ENCODE results near the gene UCK2. TPM values are rescaled to one million over a fixed set of nuclear protein-coding genes. Genes with fewer than 3 reads are reported as not detected.

The UCK2 gene
- total RNA-seq, 1 experiment from 2014 or later: 88.4 TPM

GRCh38 chr1:165861911-165862310 is 34.5 kb downstream of the UCK2 start:
- Histone ChIP-seq H3K9me3 (ENCODE audit: control insufficient read depth in 1 of 2, insufficient read depth in 1 of 2, low read depth in 1 of 2, low read length in 2 of 2) (no peaks in the 10 kb centered on the region), H3K36me3 (ENCODE audit: control insufficient read depth in 1 of 2, insufficient read depth in 2 of 2, low read length in 2 of 2) (no peaks in the 10 kb centered on the region), H3K4me3 (replicated peaks in 1 of 2; ENCODE audit: low read depth in 1 of 2, low read length in 2 of 2) (no peak overlapping the region), H4K20me1 (ENCODE audit: insufficient read depth) (peaks cover 50% of the 10 kb centered on the region; the same call in 1 of the 2 replicates), H3K4me2 (ENCODE audit: low read length) (no peak overlapping the region), H3K9me2 (ENCODE audit: insufficient read depth) (no peaks in the 10 kb centered on the region), H3K27me3 (ENCODE audit: insufficient read depth, low read length) (no peaks in the 10 kb centered on the region), H3K9ac (ENCODE audit: low read length) (no peak overlapping the region), H3K4me1 (ENCODE audit: control insufficient read depth in 1 of 2, insufficient read depth in 2 of 2, low read length in 2 of 2) (peaks cover 3 to 15% of the 10 kb centered on the region in 2 experiments; a peak in 2 of 4 replicates), H3K79me2 (ENCODE audit: insufficient read depth, low read length) (peaks cover 98% of the 10 kb centered on the region), H3K27ac (ENCODE audit: low read depth, low read length) (no peak overlapping the region), H2AFZ (ENCODE audit: low read depth, low read length, poor library complexity, severe bottlenecking) (no peak overlapping the region)
- DNase-seq (ENCODE audit: low read depth, low spot score): no peak
- CTCF ChIA-PET: interaction anchor here (1.6 kb wide), 1 partner anchor 10 kb away, joined by 4 read pairs; no protein-coding TSS in a partner anchor
- TF ChIP-seq EZH2 (IDR thresholded peaks at IDR 0.05) (no peak), EGR1 (IDR thresholded peaks at IDR 0.05; ENCODE audit: low read depth) (no peak)
- POLR2A ChIA-PET: no interaction called here
- intact Hi-C loops (cut with micrococcal nuclease): no loop called here
- RAD21 ChIA-PET (ENCODE audit: low non-redundant PET in 1 of 2, low total read pairs in 2 of 2, uncharacterized antibody in 2 of 2, unreplicated experiment in 2 of 2): no interaction called here
- ATAC-seq: no peak
- BruUV-seq (replicated peaks): no TSS peak

- peaks cover 48% of the 10 kb centered on the region; the same call in 1 of the 2 replicates for H4K20me1 ChIP-seq (ENCODE audit: insufficient read depth)
- intact Hi-C loops (cut with micrococcal nuclease): no loop called here
- H3K9ac ChIP-seq (ENCODE audit: low read length): no peak overlapping the region
- ChIA-PET POLR2A (no interaction called here), CTCF (interaction anchor here (1.6 kb wide), 1 partner anchor 9 kb away, joined by 4 read pairs; no protein-coding TSS in a partner anchor), RAD21 (ENCODE audit: low non-redundant PET in 1 of 2, low total read pairs in 2 of 2, uncharacterized antibody in 2 of 2, unreplicated experiment in 2 of 2) (no interaction called here)
- no peak overlapping the region for H3K27ac ChIP-seq (ENCODE audit: low read depth, low read length)
- peaks cover 98% of the 10 kb centered on the region for H3K79me2 ChIP-seq (ENCODE audit: insufficient read depth, low read length)
- no peak overlapping the region for H2AFZ ChIP-seq (ENCODE audit: low read depth, low read length, poor library complexity, severe bottlenecking)
- H3K9me3 ChIP-seq (ENCODE audit: control insufficient read depth in 1 of 2, insufficient read depth in 1 of 2, low read depth in 1 of 2, low read length in 2 of 2): no peaks in the 10 kb centered on the region
- H3K36me3 ChIP-seq (ENCODE audit: control insufficient read depth in 1 of 2, insufficient read depth in 2 of 2, low read length in 2 of 2): no peaks in the 10 kb centered on the region
- ATAC-seq (no peak), DNase-seq (ENCODE audit: low read depth, low spot score) (no peak)
- no peak overlapping the region for H3K4me3 ChIP-seq (replicated peaks in 1 of 2; ENCODE audit: low read depth in 1 of 2, low read length in 2 of 2)
- no peaks in the 10 kb centered on the region for H3K9me2 ChIP-seq (ENCODE audit: insufficient read depth)
- H3K4me1 ChIP-seq (ENCODE audit: control insufficient read depth in 1 of 2, insufficient read depth in 2 of 2, low read length in 2 of 2): peaks cover 3 to 10% of the 10 kb centered on the region in 2 experiments; a peak in 2 of 4 replicates
- BruUV-seq (replicated peaks): no TSS peak
- H3K27me3 ChIP-seq (ENCODE audit: insufficient read depth, low read length): no peaks in the 10 kb centered on the region
- no peak overlapping the region for H3K4me2 ChIP-seq (ENCODE audit: low read length)
- TF ChIP-seq REST (IDR thresholded peaks at IDR 0.05; ENCODE audit: low read depth) (no peak), EZH2 (IDR thresholded peaks at IDR 0.05) (no peak), ZNF274 (IDR thresholded peaks at IDR 0.05; ENCODE audit: low read depth, low read length) (no peak), CTCF (IDR thresholded peaks at IDR 0.05 in 2 of 3, conservative IDR thresholded peaks at IDR 0.05 in 1 of 3; ENCODE audit: borderline replicate concordance in 1 of 3, insufficient read depth in 1 of 3, low read depth in 2 of 3, low read length in 2 of 3) (no peak), SP1 (IDR thresholded peaks at IDR 0.05; ENCODE audit: low read depth) (no peak), JUND (IDR thresholded peaks at IDR 0.05) (no peak), SIN3A (IDR thresholded peaks at IDR 0.05; ENCODE audit: low read depth) (no peak), ELF1 (IDR thresholded peaks at IDR 0.05; ENCODE audit: borderline replicate concordance, low read depth) (no peak), RAD21 (IDR thresholded peaks at IDR 0.05; ENCODE audit: low read depth) (no peak), EZH2phosphoT487 (IDR thresholded peaks at IDR 0.05; ENCODE audit: borderline replicate concordance) (no peak), POLR2AphosphoS5 (IDR thresholded peaks at IDR 0.05; ENCODE audit: low read depth, low read length) (no peak), SRF (IDR thresholded peaks at IDR 0.05; ENCODE audit: low read depth) (no peak), POLR2A (IDR thresholded peaks at IDR 0.05; ENCODE audit: borderline replicate concordance, extremely low read depth, insufficient read depth, insufficient read length) (no peak), EGR1 (IDR thresholded peaks at IDR 0.05; ENCODE audit: low read depth) (no peak), FOSL1 (IDR thresholded peaks at IDR 0.05; ENCODE audit: low read depth) (no peak), TCF7L2 (IDR thresholded peaks at IDR 0.05; ENCODE audit: borderline replicate concordance, extremely low read depth, insufficient read depth, insufficient read length) (no peak), ZFX (IDR thresholded peaks at IDR 0.05) (no peak)
Observed at GRCh38 chr1:165862448-165862847, 35.0 kb downstream of the UCK2 start.

All from HCT116 (cell line).